GM12892 (cell line): Measurements from ENCODE around the gene OR2A42.
"Not testable (repeated sequence)": the region's sequence is repeated elsewhere in the genome, so short reads cannot be mapped to it uniquely, and the experiment has no call there.

ENCODE experiments used
- POLR2A ChIP-seq: IDR thresholded peaks from 2 replicates; pipeline ENCODE4 v1.6.1; 2011; ENCODE audit warnings: low read depth, low read length, control low read depth
- POLR2AphosphoS5 ChIP-seq: IDR thresholded peaks from 2 replicates; pipeline ENCODE4 v1.6.1; 2011; ENCODE audit warnings: low read depth, low read length, control low read depth

GRCh38 chr7:144188578-144189171, 50.7 kb downstream of the OR2A42 start:
- not testable (repeated sequence) for TF ChIP-seq POLR2A, POLR2AphosphoS5
